Loucy (cell line): ENCODE data around the gene TMEM147.

ENCODE experiments used
- H2AFZ ChIP-seq: fragments of 200-600 bp; sonication (generic); 2 replicates; pipeline ENCODE4 v1.6.0; 2016; ENCODE audit warnings: antibody characterized with exemption, mild to moderate bottlenecking, low read length, moderate library complexity
- H3F3A ChIP-seq: fragments of 200-600 bp; 2 replicates; pipeline ENCODE4 v1.6.0; 2016; ENCODE audit warnings: antibody characterized with exemption, low read depth, mild to moderate bottlenecking
- H3K27me3 ChIP-seq: fragments of 200-600 bp; sonication (generic); 2 replicates; pipeline ENCODE4 v1.6.1; 2014; ENCODE audit warnings: low read length, mild to moderate bottlenecking; ENCODE audit not compliant: insufficient read depth, poor library complexity, severe bottlenecking
- H3K36me3 ChIP-seq: fragments of 200-600 bp; sonication (generic); 2 replicates; pipeline ENCODE4 v1.6.1; 2016; ENCODE audit warnings: low read length; ENCODE audit not compliant: insufficient read depth
- H3K4me1 ChIP-seq: fragments of 200-600 bp; sonication (generic); 2 replicates; pipeline ENCODE4 v1.5.1; 2014; ENCODE audit warnings: low read length, mild to moderate bottlenecking; ENCODE audit not compliant: insufficient read depth, poor library complexity, severe bottlenecking
- H3K4me2 ChIP-seq: fragments of 200-600 bp; sonication (generic); 2 replicates; pipeline ENCODE4 v1.6.0; 2014; ENCODE audit warnings: antibody characterized with exemption, low read length, low read depth, mild to moderate bottlenecking; ENCODE audit not compliant: poor library complexity, severe bottlenecking
- H3K4me3 ChIP-seq: fragments of 200-600 bp; sonication (generic); 2 replicates; pipeline ENCODE4 v1.5.1; 2014; ENCODE audit warnings: low read length, mild to moderate bottlenecking, mixed read lengths; ENCODE audit not compliant: poor library complexity, severe bottlenecking
- H3K79me2 ChIP-seq: fragments of 200-600 bp; sonication (generic); 2 replicates; pipeline ENCODE4 v1.6.1; 2014; ENCODE audit warnings: low read length; ENCODE audit not compliant: insufficient read depth
- H3K9ac ChIP-seq: fragments of 200-600 bp; sonication (generic); 2 replicates; pipeline ENCODE4 v1.6.0; 2014; ENCODE audit warnings: mild to moderate bottlenecking, low read depth, low read length, moderate library complexity; ENCODE audit not compliant: poor library complexity, severe bottlenecking
- H3K9me2 ChIP-seq: fragments of 200-600 bp; sonication (generic); replicated peaks from 2 replicates; pipeline ENCODE4 v1.6.1; 2016; ENCODE audit warnings: low read depth, low read length, mixed read lengths
- H3K9me3 ChIP-seq: fragments of 200-600 bp; sonication (generic); 2 replicates; pipeline ENCODE4 v1.6.1; 2014; ENCODE audit warnings: mild to moderate bottlenecking, antibody characterized with exemption, low read length, low read depth; ENCODE audit not compliant: insufficient read depth
- H4K20me1 ChIP-seq: fragments of 200-600 bp; sonication (generic); 2 replicates; pipeline ENCODE4 v1.6.0; 2014; ENCODE audit warnings: antibody characterized with exemption, low read length, mild to moderate bottlenecking; ENCODE audit not compliant: insufficient read depth, poor library complexity, severe bottlenecking
- EZH2phosphoT487 ChIP-seq: fragments of 200-600 bp; IDR thresholded peaks from 2 replicates; pipeline ENCODE4 v1.6.1; 2018; ENCODE audit warnings: antibody characterized with exemption, mild to moderate bottlenecking, moderate library complexity, borderline replicate concordance
- TF ChIP-seq, protein P1 (sequence below): fragments of 200-600 bp; sonication (generic); conservative IDR thresholded peaks from 2 replicates; pipeline ENCODE4 v1.5.1; 2014; ENCODE audit warnings: mild to moderate bottlenecking, antibody characterized with exemption, low read length

The TMEM147 gene

DNA sequence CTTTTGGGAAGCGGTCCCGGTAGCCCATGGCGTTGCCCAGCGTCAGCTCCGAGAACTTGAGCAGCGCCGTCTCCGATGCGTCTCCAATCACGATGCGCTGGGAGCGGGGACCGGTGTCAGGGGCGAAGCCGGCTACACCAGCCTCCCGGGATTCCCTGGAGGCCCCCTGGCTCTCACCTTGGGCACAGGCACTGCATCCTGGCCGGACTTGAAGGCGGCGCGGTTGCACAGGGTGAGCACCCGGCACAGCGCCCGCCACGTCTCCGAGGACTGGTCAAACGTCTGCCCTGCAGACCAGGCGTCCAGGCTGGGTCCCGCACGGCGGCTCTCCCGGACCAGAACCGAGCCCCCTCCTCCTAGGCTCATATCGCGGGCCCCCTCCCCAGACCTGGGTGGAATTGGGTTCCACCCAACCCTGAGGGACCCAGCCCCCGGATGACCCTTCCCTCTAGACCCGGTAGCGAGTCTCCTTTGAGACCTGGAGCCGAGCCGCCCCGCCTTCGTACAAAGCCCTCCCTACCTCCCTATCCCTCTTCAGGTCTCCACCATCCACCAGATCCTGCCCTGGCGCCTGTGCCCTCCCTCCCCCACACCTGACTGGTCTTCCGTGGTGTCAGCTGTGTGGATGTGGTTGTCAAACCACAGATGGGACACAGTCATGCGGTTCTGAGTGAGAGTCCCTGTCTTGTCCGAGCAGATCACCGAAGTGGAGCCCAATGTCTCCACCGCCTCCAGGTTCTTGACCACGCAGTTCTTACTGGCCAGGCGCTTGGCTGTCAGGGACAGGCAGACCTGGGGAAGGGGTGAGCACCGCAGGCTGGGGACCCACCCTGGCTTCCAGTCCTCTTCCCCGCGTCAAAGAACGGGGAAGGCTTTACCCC lies 13.2 kb downstream of the TMEM147 start:
- H3K27me3 ChIP-seq = no peaks in the 10 kb centered on the region
- no peaks in the 10 kb centered on the region for H3K4me1 ChIP-seq
- no peaks in the 10 kb centered on the region for H3K36me3 ChIP-seq
- H3K9ac ChIP-seq = no peak overlapping the region
- H3F3A ChIP-seq = no peaks in the 10 kb centered on the region
- no peaks in the 10 kb centered on the region for H3K9me2 ChIP-seq
- TF ChIP-seq EZH2phosphoT487 = no peak
- TF ChIP-seq, protein P1, sequence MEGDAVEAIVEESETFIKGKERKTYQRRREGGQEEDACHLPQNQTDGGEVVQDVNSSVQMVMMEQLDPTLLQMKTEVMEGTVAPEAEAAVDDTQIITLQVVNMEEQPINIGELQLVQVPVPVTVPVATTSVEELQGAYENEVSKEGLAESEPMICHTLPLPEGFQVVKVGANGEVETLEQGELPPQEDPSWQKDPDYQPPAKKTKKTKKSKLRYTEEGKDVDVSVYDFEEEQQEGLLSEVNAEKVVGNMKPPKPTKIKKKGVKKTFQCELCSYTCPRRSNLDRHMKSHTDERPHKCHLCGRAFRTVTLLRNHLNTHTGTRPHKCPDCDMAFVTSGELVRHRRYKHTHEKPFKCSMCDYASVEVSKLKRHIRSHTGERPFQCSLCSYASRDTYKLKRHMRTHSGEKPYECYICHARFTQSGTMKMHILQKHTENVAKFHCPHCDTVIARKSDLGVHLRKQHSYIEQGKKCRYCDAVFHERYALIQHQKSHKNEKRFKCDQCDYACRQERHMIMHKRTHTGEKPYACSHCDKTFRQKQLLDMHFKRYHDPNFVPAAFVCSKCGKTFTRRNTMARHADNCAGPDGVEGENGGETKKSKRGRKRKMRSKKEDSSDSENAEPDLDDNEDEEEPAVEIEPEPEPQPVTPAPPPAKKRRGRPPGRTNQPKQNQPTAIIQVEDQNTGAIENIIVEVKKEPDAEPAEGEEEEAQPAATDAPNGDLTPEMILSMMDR = no peak
- H3K79me2 ChIP-seq = no peaks in the 10 kb centered on the region
- no peak overlapping the region for H3K4me3 ChIP-seq
- no peaks in the 10 kb centered on the region for H4K20me1 ChIP-seq
- no peaks in the 10 kb centered on the region for H3K9me3 ChIP-seq
- H3K4me2 ChIP-seq = no peak overlapping the region
- no peak overlapping the region for H2AFZ ChIP-seq

DNA sequence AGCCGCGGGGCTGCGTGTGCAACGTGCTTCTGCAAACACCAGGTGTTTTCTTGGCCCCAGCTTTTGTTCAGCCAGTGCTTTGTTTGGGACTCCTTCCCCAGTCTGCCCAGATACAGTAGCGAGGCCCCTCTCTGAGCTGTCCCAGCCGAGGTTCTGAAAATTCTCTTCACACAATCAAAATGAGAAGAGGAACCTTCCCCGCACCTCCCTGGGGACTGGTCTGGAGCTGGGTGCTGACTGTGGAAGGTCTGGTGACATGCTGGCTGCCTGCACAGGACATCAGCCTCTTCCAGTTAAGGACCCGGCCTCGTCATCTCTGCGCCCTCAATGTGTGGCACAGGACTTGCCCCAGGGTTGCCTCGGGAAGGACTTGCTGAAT lies 13.8 kb downstream of the TMEM147 start:
- Histone ChIP-seq H3K27me3 (no peaks in the 10 kb centered on the region), H3K4me1 (no peaks in the 10 kb centered on the region), H3F3A (no peaks in the 10 kb centered on the region), H4K20me1 (no peaks in the 10 kb centered on the region), H3K4me2 (no peak overlapping the region), H3K9me3 (no peaks in the 10 kb centered on the region), H3K36me3 (no peaks in the 10 kb centered on the region), H3K9me2 (no peaks in the 10 kb centered on the region), H3K4me3 (no peak overlapping the region), H3K79me2 (no peaks in the 10 kb centered on the region), H2AFZ (no peak overlapping the region), H3K9ac (no peak overlapping the region)
- TF ChIP-seq EZH2phosphoT487 = no peak

DNA sequence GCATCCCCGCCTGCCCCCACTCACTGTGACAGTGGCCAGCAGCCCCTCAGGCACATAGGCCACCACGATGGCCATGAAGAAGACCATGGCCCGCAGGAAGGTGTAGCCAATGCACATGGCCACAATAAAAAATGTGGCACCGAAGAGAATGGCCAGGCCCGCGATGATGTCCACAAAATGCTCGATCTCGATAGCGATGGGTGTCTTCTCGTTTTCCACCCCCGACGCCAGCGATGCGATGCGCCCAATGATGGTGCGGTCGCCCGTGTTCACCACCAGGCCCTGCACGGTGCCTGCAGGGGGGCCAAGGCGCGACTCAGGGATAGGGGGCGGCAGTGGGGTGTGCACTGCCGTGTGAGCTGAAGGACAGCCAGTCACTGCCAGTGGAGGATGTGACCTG lies 14.4 kb downstream of the TMEM147 start:
- Histone ChIP-seq H3K27me3 (no peaks in the 10 kb centered on the region), H3K4me3 (no peak overlapping the region), H3K9me2 (no peaks in the 10 kb centered on the region), H2AFZ (no peak overlapping the region), H3K79me2 (no peaks in the 10 kb centered on the region), H3F3A (no peaks in the 10 kb centered on the region), H3K4me1 (no peaks in the 10 kb centered on the region), H3K9ac (no peak overlapping the region), H4K20me1 (no peaks in the 10 kb centered on the region), H3K4me2 (no peak overlapping the region), H3K9me3 (no peaks in the 10 kb centered on the region), H3K36me3 (no peaks in the 10 kb centered on the region)
- TF ChIP-seq, protein P1 = no peak
- no peak for TF ChIP-seq EZH2phosphoT487

DNA sequence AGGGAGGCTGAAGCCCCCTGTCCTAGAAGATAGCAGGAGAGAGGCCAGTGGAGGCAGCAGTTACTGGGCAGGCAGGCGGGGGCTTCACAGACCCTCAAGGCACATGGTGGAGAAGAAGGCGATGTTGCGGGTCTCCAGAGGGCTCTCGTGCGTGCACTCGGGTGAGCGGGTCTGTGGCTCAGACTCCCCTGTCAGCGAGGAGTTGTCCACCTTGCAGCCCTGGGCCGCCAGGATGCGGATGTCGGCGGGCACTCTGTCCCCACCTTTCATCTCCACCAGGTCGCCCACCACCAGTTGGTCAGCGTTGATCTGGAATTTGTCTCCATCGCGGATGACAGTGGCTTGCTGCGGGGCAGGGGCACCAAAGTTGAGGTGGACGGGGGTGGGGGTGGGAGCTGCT lies 14.8 kb downstream of the TMEM147 start:
- no peak for TF ChIP-seq EZH2phosphoT487
- TF ChIP-seq, protein P1 = no peak
- Histone ChIP-seq H3K79me2 (no peaks in the 10 kb centered on the region), H3K4me2 (no peak overlapping the region), H3K4me3 (no peak overlapping the region), H3K27me3 (no peaks in the 10 kb centered on the region), H2AFZ (no peak overlapping the region), H3K36me3 (no peaks in the 10 kb centered on the region), H3K4me1 (no peaks in the 10 kb centered on the region), H3K9me2 (no peaks in the 10 kb centered on the region), H4K20me1 (no peaks in the 10 kb centered on the region), H3F3A (no peaks in the 10 kb centered on the region), H3K9me3 (no peaks in the 10 kb centered on the region), H3K9ac (no peak overlapping the region)
